ENCODE results near the gene EPB41L4B. TPM values are rescaled to one million over a fixed set of nuclear protein-coding genes. Genes with fewer than 3 reads are reported as not detected.
A peak's percentile ranks its signal among the peaks of the same experiment; 100 is the strongest.

Gene EPB41L4B
- total RNA-seq, 1 experiment from 2014 or later, result 4.6 TPM

GRCh38 chr9:109247228-109247627 lies 73.6 kb downstream of the EPB41L4B start:
- Mint-ChIP-seq H3K27me3 (ENCODE audit: unreplicated experiment) (no peaks in the 10 kb centered on the region), H3K4me3 (ENCODE audit: low read depth, unreplicated experiment) (no peak overlapping the region), H3K9me3 (ENCODE audit: low read depth, unreplicated experiment) (no peaks in the 10 kb centered on the region), H3K4me1 (ENCODE audit: low read depth, unreplicated experiment) (peaks cover 12% of the 10 kb centered on the region), H3K27ac (ENCODE audit: unreplicated experiment) (no peak overlapping the region), H3K36me3 (ENCODE audit: insufficient read depth, unreplicated experiment) (no peaks in the 10 kb centered on the region)
- no peak for TF ChIP-seq CTCF (IDR thresholded peaks at IDR 0.05; ENCODE audit: unreplicated experiment)
- DNase-seq, result no peak
- CTCF ChIA-PET, result no interaction called here
- intact Hi-C loops (cut with micrococcal nuclease; ENCODE audit: unreplicated experiment), result loop anchor here (10.0 kb wide), 1 partner anchor 98 kb away; no protein-coding TSS in a partner anchor
- BruUV-seq (replicated peaks), result no TSS peak

- Mint-ChIP-seq H3K27ac (ENCODE audit: unreplicated experiment) (no peak overlapping the region), H3K9me3 (ENCODE audit: low read depth, unreplicated experiment) (no peaks in the 10 kb centered on the region), H3K27me3 (ENCODE audit: unreplicated experiment) (no peaks in the 10 kb centered on the region), H3K4me1 (ENCODE audit: low read depth, unreplicated experiment) (peaks cover 8% of the 10 kb centered on the region), H3K4me3 (ENCODE audit: low read depth, unreplicated experiment) (no peak overlapping the region), H3K36me3 (ENCODE audit: insufficient read depth, unreplicated experiment) (peaks cover 2% of the 10 kb centered on the region)
- CTCF ChIA-PET, result no interaction called here
- TF ChIP-seq CTCF (IDR thresholded peaks at IDR 0.05; ENCODE audit: unreplicated experiment), result no peak
- intact Hi-C loops (cut with micrococcal nuclease; ENCODE audit: unreplicated experiment), result loop anchor here (10.0 kb wide), 1 partner anchor 98 kb away; no protein-coding TSS in a partner anchor
- DNase-seq, result no peak
- BruUV-seq (replicated peaks), result no TSS peak
These were observed 74.3 kb downstream of the EPB41L4B start for GRCh38 chr9:109246533-109246932.

- TF ChIP-seq CTCF (IDR thresholded peaks at IDR 0.05; ENCODE audit: unreplicated experiment), result no peak
- Mint-ChIP-seq H3K27ac (ENCODE audit: unreplicated experiment) (no peak overlapping the region), H3K4me3 (ENCODE audit: low read depth, unreplicated experiment) (no peak overlapping the region), H3K9me3 (ENCODE audit: low read depth, unreplicated experiment) (no peaks in the 10 kb centered on the region), H3K4me1 (ENCODE audit: low read depth, unreplicated experiment) (no peaks in the 10 kb centered on the region), H3K36me3 (ENCODE audit: insufficient read depth, unreplicated experiment) (peaks cover 4% of the 10 kb centered on the region), H3K27me3 (ENCODE audit: unreplicated experiment) (no peaks in the 10 kb centered on the region)
- no peak for DNase-seq
- intact Hi-C loops (cut with micrococcal nuclease; ENCODE audit: unreplicated experiment), result loop anchor here (2.0 to 10.0 kb wide), 3 partner anchors 75 to 157 kb away; partner anchors contain the start of gene EPB41L4B
- CTCF ChIA-PET, result no interaction called here
- BruUV-seq (replicated peaks), result no TSS peak
These were observed 75.5 kb downstream of the EPB41L4B start for GRCh38 chr9:109245310-109245897.

GRCh38 chr9:109244179-109245132 lies 76.4 kb downstream of the EPB41L4B start:
- H3K36me3 Mint-ChIP-seq (ENCODE audit: insufficient read depth, unreplicated experiment), result peaks cover 4% of the 10 kb centered on the region
- TF ChIP-seq CTCF (IDR thresholded peaks at IDR 0.05; ENCODE audit: unreplicated experiment), result peak; percentile 86
- H3K27me3 Mint-ChIP-seq (ENCODE audit: unreplicated experiment), result no peaks in the 10 kb centered on the region
- DNase-seq, result peak; percentile 66
- no peak overlapping the region for H3K4me3 Mint-ChIP-seq (ENCODE audit: low read depth, unreplicated experiment)
- CTCF ChIA-PET, result no interaction called here
- H3K9me3 Mint-ChIP-seq (ENCODE audit: low read depth, unreplicated experiment), result no peaks in the 10 kb centered on the region
- H3K27ac Mint-ChIP-seq (ENCODE audit: unreplicated experiment), result no peak overlapping the region
- H3K4me1 Mint-ChIP-seq (ENCODE audit: low read depth, unreplicated experiment), result no peaks in the 10 kb centered on the region
- BruUV-seq (replicated peaks), result no TSS peak
- intact Hi-C loops (cut with micrococcal nuclease; ENCODE audit: unreplicated experiment), result loop anchor here (2.0 to 10.0 kb wide), 3 partner anchors 76 to 158 kb away; partner anchors contain the start of gene EPB41L4B
